H9 (cell line): ENCODE measurements around the gene CADPS2. TPM values are rescaled to one million over a fixed set of nuclear protein-coding genes. Genes with fewer than 3 reads are reported as not detected.

Experiments
- DNase-seq: peaks from one replicate; pipeline ENCODE4 v3.0.0-alpha.2; 2017
- H2AFZ ChIP-seq: one replicate; pipeline ENCODE4 v1.6.1; 2013; ENCODE audit warnings: mild to moderate bottlenecking, low read length, control low read depth, moderate library complexity
- H2AK5ac ChIP-seq: 2 replicates; pipeline ENCODE4 v1.6.1; 2013; ENCODE audit warnings: low read length, control low read depth, mixed read lengths; ENCODE audit not compliant: insufficient read length
- H2BK120ac ChIP-seq: one replicate; pipeline ENCODE4 v1.6.1; 2013; ENCODE audit warnings: low read depth, mild to moderate bottlenecking, low read length, control low read depth, inconsistent platforms; ENCODE audit not compliant: poor library complexity, severe bottlenecking
- H2BK12ac ChIP-seq: 2 replicates; pipeline ENCODE4 v1.6.1; 2013; ENCODE audit warnings: low read length, control low read depth, mixed read lengths, low read depth; ENCODE audit not compliant: insufficient read length
- H2BK15ac ChIP-seq: 2 replicates; pipeline ENCODE4 v1.6.1; 2013; ENCODE audit warnings: low read depth, low read length, control low read depth
- H2BK20ac ChIP-seq: one replicate; pipeline ENCODE4 v1.6.1; 2013; ENCODE audit warnings: low read depth, mild to moderate bottlenecking, low read length, control low read depth, inconsistent platforms; ENCODE audit not compliant: poor library complexity, severe bottlenecking
- H2BK5ac ChIP-seq: 2 replicates; pipeline ENCODE4 v1.6.1; 2013; ENCODE audit warnings: low read length, control low read depth, mixed read lengths; ENCODE audit not compliant: insufficient read length
- H3K14ac ChIP-seq: 2 replicates; pipeline ENCODE4 v1.6.1; 2013; ENCODE audit warnings: low read length, control low read depth; ENCODE audit not compliant: insufficient read depth
- H3K18ac ChIP-seq: 2 replicates; pipeline ENCODE4 v1.6.1; 2013; ENCODE audit warnings: low read depth, mild to moderate bottlenecking, mixed read lengths, low read length, control low read depth; ENCODE audit not compliant: insufficient read length
- H3K23ac ChIP-seq: 2 replicates; pipeline ENCODE4 v1.6.1; 2013; ENCODE audit warnings: low read length, control low read depth, mixed read lengths, low read depth; ENCODE audit not compliant: insufficient read length
- H3K23me2 ChIP-seq: 2 replicates; pipeline ENCODE4 v1.6.1; 2013; ENCODE audit warnings: low read depth, mild to moderate bottlenecking, mixed read lengths, low read length, control low read depth; ENCODE audit not compliant: insufficient read length, poor library complexity, severe bottlenecking
- H3K27ac ChIP-seq: 2 replicates; pipeline ENCODE4 v1.5.1; 2013; ENCODE audit warnings: low read length, control low read depth, mixed read lengths, low read depth; ENCODE audit not compliant: insufficient read length
- H3K27me3 ChIP-seq: 2 replicates; pipeline ENCODE4 v1.6.1; 2013; ENCODE audit warnings: low read length, control low read depth, inconsistent platforms; ENCODE audit not compliant: insufficient read depth
- H3K4ac ChIP-seq: 2 replicates; pipeline ENCODE4 v1.6.1; 2013; ENCODE audit warnings: low read depth, mild to moderate bottlenecking, control low read depth, inconsistent platforms, low read length, moderate library complexity
- H3K4me1 ChIP-seq: 2 replicates; pipeline ENCODE4 v1.6.1; 2013; ENCODE audit warnings: low read length, control low read depth, inconsistent platforms; ENCODE audit not compliant: insufficient read depth
- H3K4me2 ChIP-seq: 2 replicates; pipeline ENCODE4 v1.6.1; 2013; ENCODE audit warnings: low read length, control low read depth, mixed read lengths; ENCODE audit not compliant: insufficient read length, insufficient read depth
- H3K56ac ChIP-seq: 2 replicates; pipeline ENCODE4 v1.6.1; 2013; ENCODE audit warnings: low read depth, mild to moderate bottlenecking, mixed read lengths, low read length, control low read depth; ENCODE audit not compliant: insufficient read length
- H3K79me1 ChIP-seq: 2 replicates; pipeline ENCODE4 v1.6.1; 2013; ENCODE audit warnings: low read depth, mild to moderate bottlenecking, moderate library complexity, low read length, control low read depth, inconsistent platforms; ENCODE audit not compliant: insufficient read depth, poor library complexity, severe bottlenecking
- H3K79me2 ChIP-seq: 2 replicates; pipeline ENCODE4 v1.6.1; 2013; ENCODE audit warnings: low read length, control low read depth, inconsistent platforms; ENCODE audit not compliant: insufficient read depth
- H3K9ac ChIP-seq: 2 replicates; pipeline ENCODE4 v1.6.1; 2013; ENCODE audit warnings: low read length, control low read depth, mixed read lengths; ENCODE audit not compliant: insufficient read length; ENCODE audit errors: extremely low read depth
- H3K9me3 ChIP-seq: one replicate; pipeline ENCODE4 v1.6.1; 2013; ENCODE audit warnings: low read depth, low read length, inconsistent platforms; ENCODE audit not compliant: control insufficient read depth
- H3T11ph ChIP-seq: one replicate; pipeline ENCODE4 v1.6.1; 2013; ENCODE audit warnings: mild to moderate bottlenecking, low read length, control low read depth, inconsistent platforms
- H4K20me1 ChIP-seq: one replicate; pipeline ENCODE4 v1.6.1; 2013; ENCODE audit not compliant: control insufficient read depth, insufficient read length, insufficient read depth
- H4K5ac ChIP-seq: 2 replicates; pipeline ENCODE4 v1.6.1; 2013; ENCODE audit warnings: low read depth, mild to moderate bottlenecking, mixed read lengths, low read length, control low read depth; ENCODE audit not compliant: insufficient read length
- H4K8ac ChIP-seq: replicated peaks from 2 replicates; pipeline ENCODE4 v1.6.1; 2013; ENCODE audit warnings: low read length, control low read depth, mixed read lengths, low read depth; ENCODE audit not compliant: insufficient read length
- H4K91ac ChIP-seq: 2 replicates; pipeline ENCODE4 v1.6.1; 2013; ENCODE audit warnings: low read depth, mild to moderate bottlenecking, moderate library complexity, mixed read lengths, low read length, control low read depth; ENCODE audit not compliant: insufficient read length
- H3K27ac Mint-ChIP-seq, 3 experiments: 2 replicates in 2 of 3; 3 replicates in 1 of 3; pipeline ENCODE4 v1.8.0; 2020 to 2021; ENCODE audit warnings: mixed read lengths in 3 of 3, mild to moderate bottlenecking in 1 of 3, moderate library complexity in 1 of 3
- H3K27me3 Mint-ChIP-seq: 2 replicates; pipeline ENCODE4 v1.8.0; 2021; ENCODE audit warnings: low read depth, mild to moderate bottlenecking, moderate library complexity, mixed read lengths
- H3K36me3 Mint-ChIP-seq, 3 experiments: 2 replicates in 2 of 3; 3 replicates in 1 of 3; pipeline ENCODE4 v1.8.0; 2020 to 2021; ENCODE audit warnings: low read depth in 3 of 3, mixed read lengths in 3 of 3; ENCODE audit not compliant: insufficient read depth in 1 of 3
- H3K4me1 Mint-ChIP-seq, 2 experiments: 2 replicates each; pipeline ENCODE4 v1.8.0; 2020; ENCODE audit warnings: mixed read lengths in 2 of 2
- H3K4me3 Mint-ChIP-seq, 2 experiments: 2 replicates in 1 of 2; 3 replicates in 1 of 2; pipeline ENCODE4 v1.8.0; 2020 to 2021; ENCODE audit warnings: mild to moderate bottlenecking in 2 of 2, mixed read lengths in 2 of 2, moderate library complexity in 1 of 2
- H3K9me3 Mint-ChIP-seq, 2 experiments: 2 replicates in 1 of 2; 3 replicates in 1 of 2; pipeline ENCODE4 v1.8.0; 2020; ENCODE audit warnings: mild to moderate bottlenecking in 2 of 2, mixed read lengths in 2 of 2, moderate library complexity in 1 of 2
- WGBS: extraction: QIAGEN DNeasy Blood & Tissue Kit; methylation state at CpG from one replicate; pipeline ENCODE4 v1.1.7; 2013; ENCODE audit warnings: missing lambda C conversion rate, low lambda C conversion rate, mixed read lengths; ENCODE audit not compliant: insufficient read length; ENCODE audit errors: extremely low coverage; 5-methylcytosine and 5-hydroxymethylcytosine counted together
- total RNA-seq: library from RNA; stranded (reverse); gene quantifications from 2 replicates; pipeline ENCODE4 v1.2.1, GENCODE V29; 2021
- TF ChIP-seq, protein P1 (sequence below): fragments of 200-600 bp; sonication (generic); conservative IDR thresholded peaks from 3 replicates; pipeline ENCODE4 v1.8.0; 2021; ENCODE audit warnings: antibody characterized with exemption, mild to moderate bottlenecking

The CADPS2 gene
- total RNA-seq, 1 experiment from 2014 or later = 7.1 TPM

DNA sequence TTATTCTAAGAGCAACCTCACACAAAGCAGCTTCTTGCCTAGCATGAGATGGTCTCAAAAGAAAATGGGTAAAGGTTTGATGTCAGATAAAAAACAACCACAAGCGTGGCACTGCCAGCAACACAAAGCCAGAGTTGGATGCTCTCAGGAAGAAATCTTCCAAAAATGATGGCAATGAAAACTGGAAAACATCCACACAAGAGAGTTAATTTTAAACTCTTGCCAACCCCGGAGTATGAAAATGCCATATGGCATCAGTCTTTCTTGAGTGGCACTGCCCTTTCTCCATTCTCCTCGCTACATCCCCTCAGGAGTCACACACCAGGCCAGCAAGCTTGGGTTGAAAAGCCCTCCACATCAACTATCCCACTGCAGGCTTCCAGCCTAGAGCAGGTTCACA, 41.0 kb downstream of the CADPS2 start:
- H2AFZ ChIP-seq = no peak overlapping the region
- no peaks in the 10 kb centered on the region for H3K9me3 Mint-ChIP-seq
- H4K8ac ChIP-seq = no peak overlapping the region
- WGBS = no CpG with 5 or more reads among the region's 3 CpGs
- TF ChIP-seq, protein P1, sequence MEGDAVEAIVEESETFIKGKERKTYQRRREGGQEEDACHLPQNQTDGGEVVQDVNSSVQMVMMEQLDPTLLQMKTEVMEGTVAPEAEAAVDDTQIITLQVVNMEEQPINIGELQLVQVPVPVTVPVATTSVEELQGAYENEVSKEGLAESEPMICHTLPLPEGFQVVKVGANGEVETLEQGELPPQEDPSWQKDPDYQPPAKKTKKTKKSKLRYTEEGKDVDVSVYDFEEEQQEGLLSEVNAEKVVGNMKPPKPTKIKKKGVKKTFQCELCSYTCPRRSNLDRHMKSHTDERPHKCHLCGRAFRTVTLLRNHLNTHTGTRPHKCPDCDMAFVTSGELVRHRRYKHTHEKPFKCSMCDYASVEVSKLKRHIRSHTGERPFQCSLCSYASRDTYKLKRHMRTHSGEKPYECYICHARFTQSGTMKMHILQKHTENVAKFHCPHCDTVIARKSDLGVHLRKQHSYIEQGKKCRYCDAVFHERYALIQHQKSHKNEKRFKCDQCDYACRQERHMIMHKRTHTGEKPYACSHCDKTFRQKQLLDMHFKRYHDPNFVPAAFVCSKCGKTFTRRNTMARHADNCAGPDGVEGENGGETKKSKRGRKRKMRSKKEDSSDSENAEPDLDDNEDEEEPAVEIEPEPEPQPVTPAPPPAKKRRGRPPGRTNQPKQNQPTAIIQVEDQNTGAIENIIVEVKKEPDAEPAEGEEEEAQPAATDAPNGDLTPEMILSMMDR = no peak
- no peak overlapping the region for H4K5ac ChIP-seq
- no peak overlapping the region for H3K9ac ChIP-seq
- H3K23ac ChIP-seq = no peak overlapping the region
- no peaks in the 10 kb centered on the region for H3K79me2 ChIP-seq
- no peaks in the 10 kb centered on the region for H4K20me1 ChIP-seq
- H3T11ph ChIP-seq = no peak overlapping the region
- no peak overlapping the region for H2BK15ac ChIP-seq
- no peak overlapping the region for H4K91ac ChIP-seq
- H3K23me2 ChIP-seq = no peaks in the 10 kb centered on the region
- no peaks in the 10 kb centered on the region for H3K79me1 ChIP-seq
- H3K27me3 Mint-ChIP-seq = no peaks in the 10 kb centered on the region; the same call in 1 of the 2 replicates
- H3K9me3 ChIP-seq = no peaks in the 10 kb centered on the region
- peaks cover 3% of the 10 kb centered on the region; the same call in 1 of the 2 replicates for H3K4me1 ChIP-seq
- H3K36me3 Mint-ChIP-seq = peaks cover 0 to 5% (median 0%) of the 10 kb centered on the region in 3 experiments; a peak in 2 of 7 replicates
- H3K27ac ChIP-seq = no peak overlapping the region
- peaks cover 12 to 18% of the 10 kb centered on the region in 2 experiments for H3K4me1 Mint-ChIP-seq
- H3K14ac ChIP-seq = no peak overlapping the region
- H3K4me3 Mint-ChIP-seq = no peak overlapping the region
- no peak for DNase-seq
- no peak overlapping the region for H3K56ac ChIP-seq
- no peak overlapping the region for H2BK20ac ChIP-seq
- no peak overlapping the region for H3K4me2 ChIP-seq
- no peak overlapping the region for H2AK5ac ChIP-seq
- no peak overlapping the region for H3K27ac Mint-ChIP-seq
- no peaks in the 10 kb centered on the region for H3K27me3 ChIP-seq
- H2BK5ac ChIP-seq = no peak overlapping the region
- H2BK12ac ChIP-seq = no peak overlapping the region
- H2BK120ac ChIP-seq = no peak overlapping the region
- H3K18ac ChIP-seq = no peak overlapping the region
- H3K4ac ChIP-seq = no peak overlapping the region
